Rectal smooth muscle tissue (tissue), 1 donor: Measurements from ENCODE around the gene GAS5.
"Not testable (repeated sequence)": the region's sequence is repeated elsewhere in the genome, so short reads cannot be mapped to it uniquely, and the experiment has no call there.

ENCODE experiments used
- H3K27ac ChIP-seq: one replicate; pipeline ENCODE4 v1.7.0; 2013; ENCODE audit warnings: low read depth, low read length, inconsistent platforms
- H3K27me3 ChIP-seq: one replicate; pipeline ENCODE4 v1.7.0; 2013; ENCODE audit warnings: low read length; ENCODE audit not compliant: control insufficient read depth, insufficient read depth
- H3K36me3 ChIP-seq: one replicate; pipeline ENCODE4 v1.7.0; 2013; ENCODE audit warnings: low read length; ENCODE audit not compliant: control insufficient read depth, insufficient read depth
- H3K4me1 ChIP-seq: one replicate; pipeline ENCODE4 v1.7.0; 2013; ENCODE audit warnings: low read length; ENCODE audit not compliant: control insufficient read depth, insufficient read depth
- H3K4me3 ChIP-seq: one replicate; pipeline ENCODE4 v1.7.0; 2013; ENCODE audit warnings: low read length
- H3K9ac ChIP-seq: one replicate; pipeline ENCODE4 v1.7.0; 2013; ENCODE audit warnings: low read length

Gene GAS5

DNA sequence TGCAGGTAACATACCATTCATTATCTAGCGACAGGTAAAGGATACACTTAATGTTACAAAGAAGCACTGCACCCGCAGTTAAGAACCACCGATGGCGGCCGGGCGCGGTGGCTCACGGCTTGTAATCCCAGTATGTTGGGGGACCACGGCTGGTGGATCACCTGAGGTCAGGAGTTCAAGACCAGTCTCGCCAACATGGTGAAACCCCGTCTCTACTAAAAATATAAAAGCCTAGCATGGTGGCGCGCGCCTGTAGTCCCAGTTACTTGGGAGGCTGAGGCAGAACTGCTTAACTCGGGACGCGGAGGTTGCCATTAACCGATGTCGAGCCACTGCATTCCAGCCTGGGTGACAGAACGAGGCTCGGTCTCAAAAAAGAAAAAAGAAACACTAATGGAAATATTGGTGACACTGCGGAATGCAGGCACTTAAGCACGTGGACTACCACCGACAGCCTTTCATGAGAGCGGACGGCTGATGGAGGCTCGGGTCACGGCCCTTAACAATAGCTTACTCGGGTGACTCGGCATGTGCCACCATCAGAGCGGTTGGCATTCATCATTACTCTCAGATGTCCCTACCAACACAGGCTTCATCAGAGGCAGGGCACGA lies 542 bp downstream of the GAS5 start:
- Histone ChIP-seq H3K9ac (peak overlapping the region; percentile 46), H3K4me3 (peak overlapping the region; percentile 90), H3K4me1 (peaks cover 9% of the 10 kb centered on the region), H3K27ac (peak overlapping the region; percentile 95), H3K36me3 (peaks cover 19% of the 10 kb centered on the region), H3K27me3 (no peaks in the 10 kb centered on the region)

DNA sequence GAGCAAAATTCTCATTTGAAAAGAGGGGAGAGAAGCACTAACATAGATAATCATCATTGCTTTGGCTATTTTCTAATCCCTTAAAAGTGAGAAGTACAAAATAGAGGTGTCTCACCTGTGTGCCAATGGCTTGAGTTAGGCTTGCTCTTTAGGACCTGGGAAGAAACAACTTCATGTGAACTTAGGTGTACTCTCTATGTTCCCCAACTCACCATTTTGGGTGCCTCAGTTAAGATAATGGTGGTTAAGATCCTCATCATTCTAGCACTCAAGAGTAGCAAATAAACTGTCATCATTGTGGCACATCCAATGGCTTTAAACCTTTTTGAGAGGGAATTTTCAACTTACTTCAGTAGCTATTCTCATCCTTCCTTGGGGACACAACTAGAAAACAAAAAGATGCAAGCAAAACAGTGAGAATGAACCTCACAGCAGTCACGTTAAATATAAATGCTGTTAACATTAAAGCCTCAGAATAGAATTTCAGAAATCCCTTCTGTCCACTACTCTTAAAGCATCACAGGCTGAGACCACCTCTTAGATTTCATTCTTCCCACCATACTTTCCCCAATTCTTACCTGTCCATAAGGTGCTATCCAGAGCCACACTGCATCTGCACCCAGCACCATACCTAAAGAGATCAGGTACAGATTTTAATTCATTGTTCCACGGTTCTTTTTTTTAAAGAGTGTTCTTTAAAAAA lies 1.2 kb downstream of the GAS5 start:
- Histone ChIP-seq H3K27me3 (no peaks in the 10 kb centered on the region), H3K36me3 (peaks cover 19% of the 10 kb centered on the region), H3K27ac (peak overlapping the region; percentile 95), H3K4me3 (peak overlapping the region; percentile 90), H3K9ac (no peak overlapping the region), H3K4me1 (peaks cover 9% of the 10 kb centered on the region)

DNA sequence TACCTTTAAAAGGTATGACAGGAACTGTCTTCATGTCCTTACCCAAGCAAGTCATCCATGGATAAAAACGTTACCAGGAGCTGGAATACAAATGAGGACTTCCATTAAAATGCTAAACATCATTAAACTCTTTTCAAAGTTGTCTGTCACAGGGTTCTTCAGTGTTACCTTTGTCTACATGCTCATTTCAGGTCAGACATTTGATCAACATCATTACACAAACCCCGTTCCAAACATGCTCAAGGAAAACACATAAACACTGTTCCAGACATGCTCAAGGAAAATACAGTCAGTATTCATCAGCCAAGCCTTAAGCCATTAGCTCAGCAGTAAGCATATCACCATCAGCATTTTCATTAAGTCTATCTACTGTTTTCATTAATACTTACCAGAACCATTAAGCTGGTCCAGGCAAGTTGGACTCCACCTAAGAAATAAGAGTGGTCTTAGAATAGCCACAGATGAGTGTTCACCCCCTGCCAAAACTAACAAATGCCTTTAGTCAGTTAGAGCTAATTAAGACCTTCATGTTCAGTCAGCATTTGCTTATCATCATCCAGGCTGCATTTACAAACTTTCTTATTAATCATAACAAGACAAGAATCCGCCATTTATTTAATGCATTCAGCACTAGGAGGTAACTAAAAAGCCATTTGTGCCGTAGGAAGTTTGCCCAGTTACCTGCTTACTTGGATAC lies 2.2 kb downstream of the GAS5 start:
- no peak overlapping the region for H3K27ac ChIP-seq
- peaks cover 9% of the 10 kb centered on the region for H3K4me1 ChIP-seq
- H3K27me3 ChIP-seq: no peaks in the 10 kb centered on the region
- H3K4me3 ChIP-seq: no peak overlapping the region
- H3K36me3 ChIP-seq: peaks cover 19% of the 10 kb centered on the region
- H3K9ac ChIP-seq: no peak overlapping the region

DNA sequence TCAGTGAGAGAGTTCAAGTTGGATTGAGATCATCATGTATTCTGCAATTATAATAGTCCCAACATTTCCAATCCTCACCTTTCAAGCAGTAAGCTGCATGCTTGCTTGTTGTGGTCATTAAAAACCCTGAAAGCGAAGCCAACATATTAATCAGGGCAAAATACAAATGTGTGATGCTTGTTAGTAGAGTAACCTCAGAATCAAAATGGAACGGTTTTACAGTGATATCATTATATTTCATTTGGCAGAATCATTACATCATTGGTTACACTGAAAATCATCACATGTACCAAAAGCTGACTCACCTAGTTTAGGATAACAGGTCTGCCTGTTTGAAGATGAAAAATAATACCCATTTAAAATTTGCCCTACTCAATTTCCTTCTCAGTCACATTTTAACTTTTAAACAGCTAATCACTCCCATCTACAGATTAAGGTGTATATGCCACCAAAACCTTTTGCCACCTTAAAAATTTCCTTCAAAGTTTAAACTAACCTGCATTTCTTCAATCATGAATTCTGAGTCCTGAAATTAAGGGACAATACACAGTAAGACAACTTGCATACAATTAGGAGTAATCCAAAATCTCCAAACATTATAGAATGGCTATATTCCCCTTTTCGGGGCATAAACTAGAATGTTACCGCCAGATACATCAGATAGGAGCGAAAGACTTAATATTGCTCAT lies 3.5 kb downstream of the GAS5 start:
- Histone ChIP-seq H3K4me1 (peaks cover 9% of the 10 kb centered on the region), H3K27me3 (no peaks in the 10 kb centered on the region), H3K27ac (no peak overlapping the region), H3K4me3 (no peak overlapping the region), H3K36me3 (peaks cover 19% of the 10 kb centered on the region), H3K9ac (no peak overlapping the region)

DNA sequence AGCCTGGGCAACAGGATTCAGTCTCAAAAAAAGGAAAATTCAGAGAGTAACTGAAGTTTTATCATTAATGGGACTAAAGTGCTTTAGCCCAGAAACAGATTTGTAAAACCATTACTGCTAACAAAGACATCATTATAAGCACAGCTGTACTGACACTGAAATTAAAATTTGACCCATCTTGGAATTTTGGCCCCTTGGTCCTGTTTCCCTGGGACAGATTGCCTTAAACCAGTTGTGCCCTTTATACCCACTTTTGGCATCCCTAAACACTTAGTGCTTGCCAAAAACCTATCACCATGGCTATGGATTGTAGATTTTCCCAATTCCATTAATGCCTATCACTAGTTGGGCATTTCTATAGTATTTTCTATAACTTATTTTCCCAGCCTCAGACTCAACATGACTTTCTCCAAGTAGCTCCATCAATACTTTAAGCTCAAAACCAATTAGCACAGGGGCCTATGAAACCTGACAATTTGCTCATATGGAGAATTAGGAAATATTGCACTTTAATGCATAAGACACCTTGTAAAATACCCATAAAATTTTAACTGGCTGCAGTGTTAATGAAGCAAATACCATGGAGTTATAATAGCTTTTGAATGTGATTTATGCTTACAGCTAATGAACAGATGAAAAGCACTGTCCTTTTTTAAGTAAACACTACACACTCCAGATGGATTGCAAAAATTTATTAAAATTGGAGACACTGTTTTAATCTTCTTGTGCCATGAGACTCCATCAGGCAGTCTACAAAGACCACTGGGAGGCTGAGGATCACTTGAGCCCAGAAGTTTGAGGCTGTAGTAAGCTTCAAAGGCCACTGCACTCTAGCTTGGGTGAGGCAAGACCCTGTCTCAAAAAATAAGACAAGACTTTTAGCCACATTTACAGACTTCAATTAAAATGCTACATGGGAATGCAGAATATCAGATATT lies 4.3 kb downstream of the GAS5 start:
- H3K4me1 ChIP-seq: peaks cover 4% of the 10 kb centered on the region
- peaks cover 19% of the 10 kb centered on the region for H3K36me3 ChIP-seq
- H3K9ac ChIP-seq: no peak overlapping the region
- H3K27me3 ChIP-seq: no peaks in the 10 kb centered on the region
- no peak overlapping the region for H3K4me3 ChIP-seq
- no peak overlapping the region for H3K27ac ChIP-seq

DNA sequence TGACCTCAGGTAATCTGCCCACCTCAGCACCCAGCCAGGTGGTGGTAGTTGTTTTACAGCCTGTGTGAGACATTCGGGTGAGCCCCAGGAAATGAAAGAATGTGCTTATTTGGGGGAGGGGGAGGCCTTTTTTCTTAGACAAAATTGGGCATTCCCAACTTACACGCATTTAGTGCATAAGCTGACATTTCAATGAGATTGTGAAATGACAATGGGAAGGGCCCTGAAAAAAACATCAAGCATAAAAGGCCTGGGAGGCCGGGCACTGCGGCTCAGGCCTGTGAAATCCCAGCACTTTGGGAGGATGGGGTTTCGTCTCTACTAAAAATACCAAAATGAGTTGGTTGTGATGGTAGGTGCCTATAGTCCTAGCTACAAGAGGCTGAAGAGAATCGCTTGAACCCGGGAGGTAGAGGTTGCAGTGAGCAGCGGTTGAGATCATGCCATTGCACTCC lies 5.0 kb downstream of the GAS5 start:
- H3K27me3 ChIP-seq: no peaks in the 10 kb centered on the region
- no peak overlapping the region for H3K9ac ChIP-seq
- H3K36me3 ChIP-seq: peaks cover 19% of the 10 kb centered on the region
- no peak overlapping the region for H3K27ac ChIP-seq
- no peak overlapping the region for H3K4me3 ChIP-seq
- peaks cover 4% of the 10 kb centered on the region for H3K4me1 ChIP-seq

DNA sequence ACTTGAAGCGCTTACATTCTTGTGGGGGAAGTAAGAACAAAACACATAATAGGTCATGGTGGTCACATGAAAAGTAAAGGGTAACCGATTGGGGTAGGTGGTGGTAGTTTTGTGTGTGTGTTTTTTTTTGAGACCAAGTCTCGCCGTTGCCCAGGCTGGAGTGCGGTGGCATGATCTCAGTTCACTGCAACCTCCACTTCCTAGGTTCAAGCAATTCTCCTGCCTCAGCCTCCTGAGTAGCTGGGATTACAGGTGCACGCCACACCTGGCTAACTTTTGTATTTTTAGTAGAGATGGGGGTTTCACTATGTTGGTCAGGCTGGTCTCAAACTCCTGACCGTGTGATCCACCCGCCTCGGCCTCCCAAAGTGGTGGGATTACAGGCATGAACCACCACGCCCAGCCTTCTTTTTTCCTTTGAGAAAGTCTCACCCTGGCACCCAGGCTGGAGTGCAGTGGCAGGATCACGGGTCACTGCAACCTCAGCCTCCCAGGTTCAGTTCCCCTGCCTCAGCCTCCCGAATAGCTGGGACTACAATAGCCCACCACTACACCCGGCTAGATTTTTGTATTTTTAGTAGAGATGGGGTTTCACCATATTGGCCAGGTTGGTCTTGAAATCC lies 5.5 kb downstream of the GAS5 start:
- H3K4me1 ChIP-seq, H3K9ac ChIP-seq, H3K27me3 ChIP-seq, H3K27ac ChIP-seq, H3K4me3 ChIP-seq: not testable (repeated sequence)
- H3K36me3 ChIP-seq: peaks cover 19% of the 10 kb centered on the region

DNA sequence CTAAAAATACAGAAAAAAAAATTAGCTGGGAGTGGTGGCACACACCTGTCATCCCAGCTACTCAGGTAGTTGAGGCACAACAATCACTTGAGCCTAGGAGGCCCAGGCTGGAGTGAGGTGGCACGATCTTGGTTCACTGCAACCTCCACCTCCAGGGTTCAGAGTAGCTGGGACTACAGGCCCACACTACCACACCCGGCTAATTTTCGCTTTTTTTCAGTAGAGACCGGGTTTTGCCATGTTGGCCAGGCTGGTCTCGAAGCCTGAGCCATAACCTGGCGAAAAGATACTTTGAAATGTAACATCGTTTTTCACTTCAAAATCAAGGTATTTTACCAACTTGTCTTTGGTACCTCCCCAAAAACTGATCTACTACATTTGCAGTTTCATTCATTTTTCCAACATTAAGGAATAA lies 6.1 kb downstream of the GAS5 start:
- Histone ChIP-seq H3K4me3 (no peak overlapping the region), H3K36me3 (peaks cover 19% of the 10 kb centered on the region), H3K27ac (no peak overlapping the region), H3K4me1 (peaks cover 3% of the 10 kb centered on the region), H3K27me3 (no peaks in the 10 kb centered on the region), H3K9ac (no peak overlapping the region)

DNA sequence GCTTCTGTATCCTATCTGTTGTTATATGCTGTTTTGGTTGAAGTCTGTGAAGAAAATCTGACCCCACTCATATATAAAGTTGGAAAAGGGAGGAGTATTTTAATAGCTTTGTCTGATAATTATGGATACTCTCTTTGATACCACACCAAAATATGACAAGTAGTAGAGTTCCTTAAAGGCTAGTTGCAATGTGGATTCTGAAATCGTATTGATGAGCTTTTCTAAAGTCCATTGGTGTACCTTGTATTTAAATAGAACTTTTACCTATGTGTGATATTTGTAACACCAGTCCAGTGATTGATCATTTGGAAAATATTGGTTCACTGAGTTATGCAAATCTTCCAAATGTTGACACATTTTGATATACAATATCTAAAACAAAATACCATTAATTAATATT lies 7.7 kb downstream of the GAS5 start:
- no peak overlapping the region for H3K4me3 ChIP-seq
- no peak overlapping the region for H3K27ac ChIP-seq
- H3K9ac ChIP-seq: no peak overlapping the region
- H3K36me3 ChIP-seq: peaks cover 13% of the 10 kb centered on the region
- no peaks in the 10 kb centered on the region for H3K27me3 ChIP-seq
- no peaks in the 10 kb centered on the region for H3K4me1 ChIP-seq

DNA sequence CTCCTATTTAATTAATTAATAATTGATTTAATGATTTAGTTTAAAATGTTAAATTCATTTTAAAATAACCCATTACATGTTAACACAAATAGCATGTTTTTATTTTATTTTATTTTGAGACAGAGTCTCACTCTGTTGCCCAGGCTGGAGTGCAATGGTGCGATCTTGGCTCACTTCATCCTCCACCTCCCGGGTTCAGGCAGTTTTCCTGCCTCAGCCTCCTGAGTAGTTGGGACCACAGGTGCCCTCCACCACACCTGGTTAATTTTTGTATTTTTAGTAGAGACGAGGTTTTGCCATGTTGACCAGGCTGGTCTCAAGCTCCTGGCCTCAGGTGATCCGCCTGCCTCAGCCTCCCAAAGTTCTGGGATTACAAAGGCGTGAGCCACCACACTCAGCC lies 8.2 kb downstream of the GAS5 start:
- not testable (repeated sequence) for H3K36me3 ChIP-seq, H3K27ac ChIP-seq, H3K9ac ChIP-seq

DNA sequence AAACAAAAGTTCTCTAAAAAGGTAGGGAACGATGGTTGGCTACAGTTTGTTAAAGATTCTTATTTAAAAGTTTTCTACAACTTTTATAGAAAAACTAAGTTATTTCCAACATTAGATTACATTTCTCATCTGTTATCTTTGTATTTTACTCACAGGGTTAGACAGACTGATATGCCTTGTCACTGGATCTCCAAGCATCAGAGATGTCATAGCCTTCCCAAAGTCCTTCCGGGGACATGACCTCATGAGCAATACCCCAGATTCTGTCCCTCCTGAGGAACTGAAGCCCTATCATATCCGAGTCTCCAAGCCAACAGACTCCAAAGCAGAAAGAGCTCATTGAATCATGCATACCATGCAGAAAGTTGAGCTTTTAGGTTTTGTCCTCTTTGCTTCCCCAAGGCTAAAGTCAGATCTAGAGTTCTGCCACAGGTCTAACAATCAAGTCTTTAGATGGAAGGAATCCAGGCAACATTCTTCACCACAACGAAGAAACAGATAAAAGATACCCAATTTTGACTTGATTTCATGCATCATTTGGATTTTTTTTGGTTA lies 10.3 kb downstream of the GAS5 start:
- H3K27ac ChIP-seq: no peak overlapping the region
- no peak overlapping the region for H3K9ac ChIP-seq
- no peak overlapping the region for H3K4me3 ChIP-seq
- no peaks in the 10 kb centered on the region for H3K4me1 ChIP-seq
- no peaks in the 10 kb centered on the region for H3K27me3 ChIP-seq
- peaks cover 10% of the 10 kb centered on the region for H3K36me3 ChIP-seq

More for the DNA sequence above, 8.2 kb downstream of the GAS5 start:
- not testable (repeated sequence) for H3K4me3 ChIP-seq, H3K4me1 ChIP-seq, H3K27me3 ChIP-seq
